Measurements from ENCODE around the gene VWC2L. TPM values are rescaled to one million over a fixed set of nuclear protein-coding genes. Genes with fewer than 3 reads are reported as not detected.

The VWC2L gene
- total and polyA plus RNA-seq, 2 of the 4 experiments (the other 2 are of a cell fraction) = not detected

DNA sequence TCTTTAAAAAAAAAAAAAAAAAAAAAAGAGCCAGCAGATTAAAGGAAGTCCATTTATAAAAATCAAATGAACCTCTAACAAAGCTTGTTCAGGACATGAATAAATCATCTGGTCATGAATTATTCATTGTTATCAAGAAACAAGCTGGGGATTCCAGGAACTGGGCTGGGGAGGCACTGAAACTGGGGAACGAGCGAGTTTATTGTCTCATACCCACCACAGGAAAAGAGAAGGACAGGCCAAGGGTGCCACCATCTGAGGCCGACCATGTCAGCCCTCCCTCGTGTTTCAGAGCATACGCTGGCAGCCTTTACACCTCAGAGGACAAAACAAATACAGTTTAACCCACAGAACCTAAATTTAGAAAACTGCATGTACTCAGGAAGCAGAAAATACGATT, 164.2 kb downstream of the VWC2L start:
- no peak for DNase-seq
- Histone ChIP-seq H3K27ac (ENCODE audit: insufficient read depth, low read length) (no peak overlapping the region), H2AK5ac (ENCODE audit: low read depth, low read length) (no peak overlapping the region), H3K4me3 (ENCODE audit: insufficient read depth, low read depth, low read length) (no peak overlapping the region), H2AK9ac (replicated peaks; ENCODE audit: low read depth, low read length, poor library complexity) (no peak overlapping the region), H3K23ac (ENCODE audit: low read depth, low read length) (0 out of 2 replicates have a peak overlapping the region, but pooled peaks have one; percentile 14), H4K91ac (ENCODE audit: insufficient read depth, low read depth, low read length) (no peak overlapping the region), H2BK15ac (ENCODE audit: low read depth, low read length) (no peak overlapping the region), H3K9me1 (ENCODE audit: insufficient read depth, low read length) (no peaks in the 10 kb centered on the region; the same call in 1 of the 2 replicates), H3K56ac (ENCODE audit: extremely low read depth, insufficient read depth, low read length) (no peak overlapping the region), H4K20me1 (ENCODE audit: insufficient read depth, low read length) (no peaks in the 10 kb centered on the region), H2BK20ac (ENCODE audit: low read depth, low read length) (no peak overlapping the region), H3K4ac (ENCODE audit: low read depth, low read length) (peak overlapping the region; percentile 18; the same call in 1 of the 2 replicates), H3K18ac (ENCODE audit: low read depth, low read length) (no peak overlapping the region), H2BK120ac (ENCODE audit: low read depth, low read length) (no peak overlapping the region), H3K4me1 (ENCODE audit: control insufficient read depth, insufficient read depth, low read length) (no peaks in the 10 kb centered on the region), H3K9ac (ENCODE audit: low read depth, low read length) (no peak overlapping the region), H3K27me3 (ENCODE audit: control insufficient read depth, insufficient read depth, low read length) (no peaks in the 10 kb centered on the region), H3K9me3 (ENCODE audit: control insufficient read depth, insufficient read depth, low read length) (no peaks in the 10 kb centered on the region), H3K14ac (replicated peaks; ENCODE audit: low read depth, low read length) (no peak overlapping the region), H3K36me3 (ENCODE audit: control insufficient read depth, insufficient read depth, low read length) (no peaks in the 10 kb centered on the region), H4K5ac (ENCODE audit: low read depth, low read length) (no peak overlapping the region), H4K8ac (ENCODE audit: low read depth in 2 of 2, low read length in 2 of 2) (no peak overlapping the region), H3K79me1 (ENCODE audit: low read depth in 1 of 2, low read length in 2 of 2) (no peaks in the 10 kb centered on the region), H2AFZ (replicated peaks; ENCODE audit: low read length, poor library complexity) (no peak overlapping the region), H2BK5ac (ENCODE audit: low read depth, low read length, poor library complexity, severe bottlenecking) (no peak overlapping the region), H3K4me2 (ENCODE audit: low read depth, low read length) (no peak overlapping the region)
- BruUV-seq (replicated peaks) = no TSS peak
- intact Hi-C loops (cut with micrococcal nuclease) = no loop called here
- dilution Hi-C loops (cut with HindIII; ENCODE audit: low sequenced_read_pairs, unreplicated experiment) = no loop called here
- no peak for ATAC-seq (ENCODE audit: low read depth)
- WGBS, 2 experiments (ENCODE audit: extremely low coverage in 2 of 2, insufficient read length in 1 of 2) = 46% methylated on average over 2 of the region's 6 CpGs; no CpG with 5 or more reads in 1 of the 2 experiments
- CTCF ChIA-PET = no interaction called here
- in situ Hi-C loops (cut with MboI; ENCODE audit: low sequenced_read_pairs) = no loop called here
- POLR2A ChIA-PET (ENCODE audit: unreplicated experiment) = no interaction called here
- TF ChIP-seq MAFK (IDR thresholded peaks at IDR 0.05; ENCODE audit: low read depth, low read length) (no peak), MXI1 (IDR thresholded peaks at IDR 0.05; ENCODE audit: borderline replicate concordance, low read depth, low read length) (no peak), NFE2L2 (IDR thresholded peaks at IDR 0.05; ENCODE audit: low read depth, low read length) (no peak), CEBPB (IDR thresholded peaks at IDR 0.05; ENCODE audit: low read depth, low read length) (no peak), RFX5 (IDR thresholded peaks at IDR 0.05; ENCODE audit: low read depth, low read length) (no peak), RCOR1 (IDR thresholded peaks at IDR 0.05; ENCODE audit: insufficient replicate concordance, low read length) (no peak), SMC3 (IDR thresholded peaks at IDR 0.05; ENCODE audit: low read depth, low read length) (no peak), BHLHE40 (IDR thresholded peaks at IDR 0.05; ENCODE audit: low read depth, low read length) (no peak), MAZ (IDR thresholded peaks at IDR 0.05; ENCODE audit: borderline replicate concordance, low read depth, low read length) (no peak), POLR2A (IDR thresholded peaks at IDR 0.05; ENCODE audit: low read depth, low read length) (no peak), RAD21 (IDR thresholded peaks at IDR 0.05; ENCODE audit: low read length) (no peak), FOS (IDR thresholded peaks at IDR 0.05; ENCODE audit: low read depth, low read length) (no peak), CTCF (conservative IDR thresholded peaks at IDR 0.05; ENCODE audit: low read depth, low read length) (no peak), CHD1 (IDR thresholded peaks at IDR 0.05; ENCODE audit: low read depth, low read length) (no peak)
- TF ChIP-seq, protein P1, sequence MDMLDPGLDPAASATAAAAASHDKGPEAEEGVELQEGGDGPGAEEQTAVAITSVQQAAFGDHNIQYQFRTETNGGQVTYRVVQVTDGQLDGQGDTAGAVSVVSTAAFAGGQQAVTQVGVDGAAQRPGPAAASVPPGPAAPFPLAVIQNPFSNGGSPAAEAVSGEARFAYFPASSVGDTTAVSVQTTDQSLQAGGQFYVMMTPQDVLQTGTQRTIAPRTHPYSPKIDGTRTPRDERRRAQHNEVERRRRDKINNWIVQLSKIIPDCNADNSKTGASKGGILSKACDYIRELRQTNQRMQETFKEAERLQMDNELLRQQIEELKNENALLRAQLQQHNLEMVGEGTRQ (IDR thresholded peaks at IDR 0.05; ENCODE audit: low read depth, low read length) = no peak
- TF ChIP-seq, protein P2, sequence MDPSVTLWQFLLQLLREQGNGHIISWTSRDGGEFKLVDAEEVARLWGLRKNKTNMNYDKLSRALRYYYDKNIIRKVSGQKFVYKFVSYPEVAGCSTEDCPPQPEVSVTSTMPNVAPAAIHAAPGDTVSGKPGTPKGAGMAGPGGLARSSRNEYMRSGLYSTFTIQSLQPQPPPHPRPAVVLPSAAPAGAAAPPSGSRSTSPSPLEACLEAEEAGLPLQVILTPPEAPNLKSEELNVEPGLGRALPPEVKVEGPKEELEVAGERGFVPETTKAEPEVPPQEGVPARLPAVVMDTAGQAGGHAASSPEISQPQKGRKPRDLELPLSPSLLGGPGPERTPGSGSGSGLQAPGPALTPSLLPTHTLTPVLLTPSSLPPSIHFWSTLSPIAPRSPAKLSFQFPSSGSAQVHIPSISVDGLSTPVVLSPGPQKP (IDR thresholded peaks at IDR 0.05; ENCODE audit: borderline replicate concordance, low read depth, low read length) = no peak

All from IMR-90 (cell line).